Endothelial cell of umbilical vein (primary cell): Measurements from ENCODE around the gene ANKLE2. TPM values are rescaled to one million over a fixed set of nuclear protein-coding genes. Genes with fewer than 3 reads are reported as not detected.

Experiments
- BruUV-seq: library from RNA; stranded (reverse); fragments of 400-500 nt; replicated peaks from 2 replicates; lab custom pipeline; 2021; lab: Mats Ljungman, UMichigan
- CTCF ChIA-PET: fragments of 300-600, 350-600 bp; sonication (Branson Sonifier 250); formaldehyde crosslinking; loops from one replicate; lab custom pipeline; 2021; ENCODE audit warnings: antibody characterized with exemption, inconsistent platforms; lab: Charles Lee
- POLR2A ChIA-PET: fragments of 300-600, 350-600 bp; sonication (Branson Sonifier 250); formaldehyde crosslinking; loops from one replicate; lab custom pipeline; 2021; ENCODE audit warnings: antibody characterized with exemption, inconsistent platforms; lab: Charles Lee
- DNase-seq: peaks from one replicate; pipeline ENCODE4 v3.0.0-alpha.2; 2011; ENCODE audit warnings: low read depth, low spot score
- FAIRE-seq: peaks from 2 replicates; lab custom pipeline; 2011; peaks lifted over from hg19 to GRCh38; lab: Jason Lieb, UNC
- H2AFZ ChIP-seq: 2 replicates; pipeline ENCODE4 v1.6.0; 2012; ENCODE audit warnings: low read depth, low read length, control low read depth, inconsistent platforms
- H3K27ac ChIP-seq: 2 replicates; pipeline ENCODE4 v1.5.1; 2011; ENCODE audit warnings: low read depth, mild to moderate bottlenecking, control low read depth, low read length, moderate library complexity; ENCODE audit not compliant: insufficient read depth
- H3K27me3 ChIP-seq, 2 experiments: 2 replicates each; pipeline versions ENCODE4 v1.6.0 to v1.6.1; 2011; ENCODE audit warnings: low read length in 2 of 2, mixed read lengths in 1 of 2; ENCODE audit not compliant: control insufficient read depth in 2 of 2, insufficient read depth in 2 of 2
- H3K36me3 ChIP-seq, 2 experiments: 2 replicates in 1 of 2; 3 replicates in 1 of 2; pipeline ENCODE4 v1.5.1; 2011; ENCODE audit warnings: low read length in 2 of 2, mild to moderate bottlenecking in 1 of 2, moderate library complexity in 1 of 2; ENCODE audit not compliant: control insufficient read depth in 2 of 2, insufficient read depth in 2 of 2; ENCODE audit errors: extremely low read depth in 1 of 2
- H3K4me1 ChIP-seq: 3 replicates; pipeline ENCODE4 v1.5.1; 2011; ENCODE audit warnings: mild to moderate bottlenecking, low read length; ENCODE audit not compliant: control insufficient read depth, insufficient read depth; ENCODE audit errors: extremely low read depth
- H3K4me2 ChIP-seq: 2 replicates; pipeline ENCODE4 v1.6.1; 2011; ENCODE audit warnings: low read length, control low read depth, mixed read lengths; ENCODE audit not compliant: insufficient read depth
- H3K4me3 ChIP-seq, 3 experiments: fragments of 200-600 bp in 1 of 3; sonication (generic), shearing (Covaris generic) in 1 of 3; replicated peaks in 1 of 3; 2 replicates each; pipeline ENCODE4 v1.5.1; 2011 to 2016; ENCODE audit warnings: control low read depth in 3 of 3, low read length in 3 of 3, mild to moderate bottlenecking in 2 of 3, inconsistent platforms in 1 of 3, low read depth in 1 of 3, moderate library complexity in 1 of 3; ENCODE audit not compliant: insufficient read depth in 1 of 3
- H3K79me2 ChIP-seq: 2 replicates; pipeline ENCODE4 v1.6.0; 2012; ENCODE audit warnings: low read length, inconsistent platforms; ENCODE audit not compliant: control insufficient read depth, insufficient read depth
- H3K9ac ChIP-seq: replicated peaks from 2 replicates; pipeline ENCODE3; 2011; ENCODE audit warnings: low read length, control low read depth; ENCODE audit not compliant: insufficient read depth; ENCODE audit errors: extremely low read depth
- H3K9me1 ChIP-seq: replicated peaks from 3 replicates; pipeline ENCODE4 v1.6.0; 2011; ENCODE audit warnings: mild to moderate bottlenecking, low read length; ENCODE audit not compliant: control insufficient read depth, insufficient read depth; ENCODE audit errors: extremely low read depth
- H3K9me3 ChIP-seq: replicated peaks from 2 replicates; pipeline ENCODE4 v1.5.1; 2012; ENCODE audit warnings: low read length, inconsistent platforms; ENCODE audit not compliant: control insufficient read depth, insufficient read depth
- H4K20me1 ChIP-seq: replicated peaks from 2 replicates; pipeline ENCODE3; 2011; ENCODE audit warnings: mild to moderate bottlenecking, low read length; ENCODE audit not compliant: control insufficient read depth, insufficient read depth; ENCODE audit errors: extremely low read depth
- CTCF ChIP-seq, 2 donors: IDR thresholded peaks; 1 replicate in 1 of 2; 2 replicates in 1 of 2; pipeline ENCODE4 v1.5.1; 2011; ENCODE audit warnings: low read length in 2 of 2, mild to moderate bottlenecking in 2 of 2, moderate library complexity in 2 of 2, control low read depth in 1 of 2, inconsistent platforms in 1 of 2, low read depth in 1 of 2; ENCODE audit not compliant: insufficient read depth in 1 of 2; ENCODE audit errors: extremely low read depth in 1 of 2
- EZH2 ChIP-seq: IDR thresholded peaks from 2 replicates; pipeline ENCODE4 v1.6.1; 2012; ENCODE audit warnings: borderline replicate concordance, low read depth, mild to moderate bottlenecking, moderate library complexity, low read length, inconsistent platforms; ENCODE audit not compliant: severe bottlenecking
- FOS ChIP-seq: IDR thresholded peaks from 2 replicates; pipeline ENCODE4 v1.6.1; 2011; ENCODE audit warnings: mild to moderate bottlenecking, low read length, moderate library complexity, borderline replicate concordance; ENCODE audit not compliant: insufficient read depth
- GATA2 ChIP-seq: IDR thresholded peaks from 2 replicates; pipeline ENCODE4 v1.7.0; 2011; ENCODE audit warnings: low read depth, mild to moderate bottlenecking, moderate library complexity, mixed read lengths, low read length; ENCODE audit not compliant: insufficient read length, insufficient read depth
- JUN ChIP-seq: IDR thresholded peaks from 2 replicates; pipeline ENCODE4 v1.6.1; 2011; ENCODE audit warnings: borderline replicate concordance, low read depth; ENCODE audit not compliant: insufficient read length, insufficient read depth
- MAX ChIP-seq: IDR thresholded peaks from 2 replicates; pipeline ENCODE4 v1.6.1; 2011; ENCODE audit not compliant: insufficient read depth, insufficient read length
- MYC ChIP-seq: IDR thresholded peaks from one replicate; pipeline ENCODE4 v1.6.1; 2011; ENCODE audit warnings: mild to moderate bottlenecking, low read depth, low read length
- POLR2A ChIP-seq: IDR thresholded peaks from 2 replicates; pipeline ENCODE4 v1.6.1; 2012; ENCODE audit warnings: low read depth, mild to moderate bottlenecking, control low read depth, low read length
- POLR2AphosphoS5 ChIP-seq: IDR thresholded peaks from 2 replicates; pipeline ENCODE4 v1.6.1; 2012; ENCODE audit warnings: low read depth, mild to moderate bottlenecking, control low read depth, low read length, moderate library complexity; ENCODE audit not compliant: insufficient read depth
- dilution Hi-C: fragments of 300-500 bp; cut with MboI; formaldehyde crosslinking; loops from one replicate; pipeline ENCODE4 v1.15.0; 2019; ENCODE audit warnings: low sequenced_read_pairs; ENCODE audit not compliant: extremely low pct_ligation_motif_present
- intact Hi-C: fragments of 100-400 bp; cut with micrococcal nuclease; formaldehyde crosslinking; loops from one replicate; pipeline ENCODE4 v1.10.0; 2022
- polyA plus RNA-seq, 4 experiments: library from polyadenylated mRNA; depleted of rRNA in 3 of 4; stranded (reverse) in 3 of 4; unstranded in 1 of 4; fragments of >200 nt; gene quantifications; 2 replicates each; pipeline versions ENCODE4 v1.2.1 to v1.2.3, GENCODE V29; 2011 to 2012; ENCODE audit warnings: missing spikeins in 1 of 4
- total RNA-seq: library from RNA; stranded (reverse); gene quantifications from 2 replicates; pipeline ENCODE4 v1.2.3, GENCODE V29; 2021

Gene ANKLE2
- total and polyA plus RNA-seq, 2 donors (not counting 3 experiments of a cell fraction or from before 2014, with no cell fraction given) = 75.8 to 112 TPM

- H3K79me2 ChIP-seq = peaks cover 12% of the 10 kb centered on the region
- H3K4me2 ChIP-seq = no peak overlapping the region
- H3K9ac ChIP-seq = no peak overlapping the region
- H2AFZ ChIP-seq = no peak overlapping the region
- FAIRE-seq (no peak), DNase-seq (no peak)
- H3K9me3 ChIP-seq = no peaks in the 10 kb centered on the region
- H3K36me3 ChIP-seq = peaks cover 9 to 47% of the 10 kb centered on the region in 2 experiments
- H3K27me3 ChIP-seq = no peaks in the 10 kb centered on the region
- ChIA-PET POLR2A (no interaction called here), CTCF (no interaction called here)
- BruUV-seq = no TSS peak
- intact Hi-C loops = no loop called here
- no peak overlapping the region for H3K4me3 ChIP-seq
- H3K9me1 ChIP-seq = no peaks in the 10 kb centered on the region
- H3K4me1 ChIP-seq = no peaks in the 10 kb centered on the region
- no peak for TF ChIP-seq CTCF (IDR thresholded peaks at IDR 0.05; ENCODE audit: extremely low read depth in 1 of 2, insufficient read depth in 1 of 2, low read depth in 1 of 2, low read length in 2 of 2)
- H4K20me1 ChIP-seq = no peaks in the 10 kb centered on the region
- H3K27ac ChIP-seq = no peak overlapping the region
- dilution Hi-C loops = no loop called here
These were observed 43.0 kb downstream of the ANKLE2 start for GRCh38 chr12:132718644-132719043.

- ChIA-PET POLR2A (no interaction called here), CTCF (no interaction called here)
- Histone ChIP-seq H3K9me3 (no peaks in the 10 kb centered on the region), H3K79me2 (peaks cover 21% of the 10 kb centered on the region), H4K20me1 (no peaks in the 10 kb centered on the region), H3K27ac (no peak overlapping the region), H3K36me3 (peaks cover 7 to 39% of the 10 kb centered on the region in 2 experiments), H3K4me3 (no peak overlapping the region), H3K4me2 (no peak overlapping the region), H3K27me3 (no peaks in the 10 kb centered on the region), H2AFZ (no peak overlapping the region), H3K9me1 (no peaks in the 10 kb centered on the region), H3K4me1 (no peaks in the 10 kb centered on the region), H3K9ac (no peak overlapping the region)
- TF ChIP-seq MYC (no peak), POLR2A (no peak), FOS (no peak), JUN (no peak), CTCF (IDR thresholded peaks at IDR 0.05; ENCODE audit: extremely low read depth in 1 of 2, insufficient read depth in 1 of 2, low read depth in 1 of 2, low read length in 2 of 2) (no peak), MAX (no peak), EZH2 (no peak), POLR2AphosphoS5 (no peak), GATA2 (no peak)
- no peak for FAIRE-seq
- intact Hi-C loops = no loop called here
- no peak for DNase-seq
- BruUV-seq = no TSS peak
- dilution Hi-C loops = no loop called here
These were observed 43.9 kb downstream of the ANKLE2 start for GRCh38 chr12:132717531-132718387.
